ENCODE results near the gene MAST3. TPM values are rescaled to one million over a fixed set of nuclear protein-coding genes. Genes with fewer than 3 reads are reported as not detected.

Gene MAST3
- total RNA-seq, 1 donor from 2014 or later, result 13.4 TPM

GRCh38 chr19:18070181-18070580 lies 27.4 kb upstream of the MAST3 start:
- H3K4me1 Mint-ChIP-seq, result no peaks in the 10 kb centered on the region
- no peak overlapping the region for H3K4me3 Mint-ChIP-seq

GRCh38 chr19:18072335-18072734 lies 25.2 kb upstream of the MAST3 start:
- Mint-ChIP-seq H3K4me3 (no peak overlapping the region), H3K9me3 (no peaks in the 10 kb centered on the region), H3K4me1 (no peaks in the 10 kb centered on the region), H3K27me3 (ENCODE audit: low read depth) (peaks cover 3% of the 10 kb centered on the region), H3K27ac (ENCODE audit: unreplicated experiment) (no peak overlapping the region), H3K36me3 (ENCODE audit: low read depth) (no peaks in the 10 kb centered on the region)
- TF ChIP-seq CTCF (conservative IDR thresholded peaks at IDR 0.05), result no peak
- DNase-seq (ENCODE audit: low read depth, low spot score), result no peak

More at GRCh38 chr19:18070181-18070580, 27.4 kb upstream of the MAST3 start:
- Mint-ChIP-seq H3K36me3 (ENCODE audit: low read depth) (no peaks in the 10 kb centered on the region), H3K27me3 (ENCODE audit: low read depth) (peaks cover 3% of the 10 kb centered on the region), H3K27ac (ENCODE audit: unreplicated experiment) (no peak overlapping the region), H3K9me3 (no peaks in the 10 kb centered on the region)
- no peak for TF ChIP-seq CTCF (conservative IDR thresholded peaks at IDR 0.05)
- DNase-seq (ENCODE audit: low read depth, low spot score), result no peak

GRCh38 chr19:18073197-18073596 lies 24.4 kb upstream of the MAST3 start:
- H3K4me3 Mint-ChIP-seq, result no peak overlapping the region
- no peaks in the 10 kb centered on the region for H3K36me3 Mint-ChIP-seq (ENCODE audit: low read depth)
- no peak for TF ChIP-seq CTCF (conservative IDR thresholded peaks at IDR 0.05)
- peaks cover 3% of the 10 kb centered on the region for H3K27me3 Mint-ChIP-seq (ENCODE audit: low read depth)
- no peaks in the 10 kb centered on the region for H3K4me1 Mint-ChIP-seq
- no peak for DNase-seq (ENCODE audit: low read depth, low spot score)
- no peaks in the 10 kb centered on the region for H3K9me3 Mint-ChIP-seq
- no peak overlapping the region for H3K27ac Mint-ChIP-seq (ENCODE audit: unreplicated experiment)

- no peaks in the 10 kb centered on the region for H3K9me3 Mint-ChIP-seq
- no peaks in the 10 kb centered on the region for H3K4me1 Mint-ChIP-seq
- no peak overlapping the region for H3K4me3 Mint-ChIP-seq
- H3K27me3 Mint-ChIP-seq (ENCODE audit: low read depth), result peaks cover 3% of the 10 kb centered on the region
- no peak for DNase-seq (ENCODE audit: low read depth, low spot score)
- no peak for TF ChIP-seq CTCF (conservative IDR thresholded peaks at IDR 0.05)
- no peak overlapping the region for H3K27ac Mint-ChIP-seq (ENCODE audit: unreplicated experiment)
- no peaks in the 10 kb centered on the region for H3K36me3 Mint-ChIP-seq (ENCODE audit: low read depth)
These were observed 23.4 kb upstream of the MAST3 start for GRCh38 chr19:18074192-18074591.

- Mint-ChIP-seq H3K36me3 (ENCODE audit: low read depth) (no peaks in the 10 kb centered on the region), H3K9me3 (peaks cover 9% of the 10 kb centered on the region), H3K27me3 (ENCODE audit: low read depth) (peaks cover 6% of the 10 kb centered on the region), H3K4me3 (no peak overlapping the region), H3K27ac (ENCODE audit: unreplicated experiment) (no peak overlapping the region), H3K4me1 (peaks cover 4% of the 10 kb centered on the region)
- no peak for TF ChIP-seq CTCF (conservative IDR thresholded peaks at IDR 0.05)
- DNase-seq (ENCODE audit: low read depth, low spot score), result no peak
These were observed 13.5 kb upstream of the MAST3 start for GRCh38 chr19:18083929-18084684.
